ENCODE results near the gene NINL. TPM values are rescaled to one million over a fixed set of nuclear protein-coding genes. Genes with fewer than 3 reads are reported as not detected.

Gene NINL
- total and polyA plus RNA-seq, 2 of the 8 experiments (the other 6 are each of a cell fraction or from before 2014, with no cell fraction given), result 15.3 to 30.0 TPM

DNA sequence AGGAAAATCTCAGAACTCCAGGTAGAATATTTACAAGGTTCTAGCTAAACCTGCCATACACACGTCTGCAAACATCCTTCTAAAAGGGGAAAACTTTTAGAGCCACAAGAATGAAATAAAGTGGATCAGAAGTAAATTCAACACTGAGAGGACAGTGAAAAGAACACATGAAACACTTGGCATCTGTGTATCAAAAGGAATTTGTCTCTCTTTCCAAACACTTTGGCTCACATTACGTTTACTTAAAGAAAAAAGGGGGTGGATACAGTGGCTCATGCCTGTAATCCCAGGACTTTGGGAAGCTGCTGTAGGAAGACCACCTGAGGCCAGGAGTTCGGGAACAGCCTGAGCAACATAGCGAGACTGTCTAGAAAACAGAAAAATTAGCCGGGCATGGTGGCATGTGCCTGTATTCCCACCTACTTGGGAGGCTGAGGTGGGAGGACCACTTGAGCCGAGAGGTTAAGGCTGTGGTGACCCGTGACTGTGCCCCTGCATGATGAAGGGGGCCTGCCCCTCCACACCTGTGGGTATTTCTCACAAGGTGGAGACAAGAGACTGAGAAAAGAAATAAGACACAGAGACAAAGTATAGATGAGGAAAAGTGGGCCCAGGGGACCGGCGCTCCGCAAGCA lies 35.4 kb downstream of the NINL start (continued):
- TF ChIP-seq RAD21 (IDR thresholded peaks at IDR 0.05 in 1 of 2, conservative IDR thresholded peaks at IDR 0.05 in 1 of 2; ENCODE audit: low read depth in 2 of 2, low read length in 2 of 2) (no peak), NANOG (IDR thresholded peaks at IDR 0.05; ENCODE audit: insufficient read depth, low read depth, low read length, poor library complexity, severe bottlenecking) (no peak), RNF2 (IDR thresholded peaks at IDR 0.05; ENCODE audit: borderline replicate concordance, low read depth, low read length, missing control alignments, poor library complexity, severe bottlenecking) (no peak), TBP (IDR thresholded peaks at IDR 0.05; ENCODE audit: low read depth, low read length) (no peak)
- TF ChIP-seq, protein P1, sequence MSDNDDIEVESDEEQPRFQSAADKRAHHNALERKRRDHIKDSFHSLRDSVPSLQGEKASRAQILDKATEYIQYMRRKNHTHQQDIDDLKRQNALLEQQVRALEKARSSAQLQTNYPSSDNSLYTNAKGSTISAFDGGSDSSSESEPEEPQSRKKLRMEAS (IDR thresholded peaks at IDR 0.05), result no peak
- TF ChIP-seq, protein P2, sequence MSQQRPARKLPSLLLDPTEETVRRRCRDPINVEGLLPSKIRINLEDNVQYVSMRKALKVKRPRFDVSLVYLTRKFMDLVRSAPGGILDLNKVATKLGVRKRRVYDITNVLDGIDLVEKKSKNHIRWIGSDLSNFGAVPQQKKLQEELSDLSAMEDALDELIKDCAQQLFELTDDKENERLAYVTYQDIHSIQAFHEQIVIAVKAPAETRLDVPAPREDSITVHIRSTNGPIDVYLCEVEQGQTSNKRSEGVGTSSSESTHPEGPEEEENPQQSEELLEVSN (IDR thresholded peaks at IDR 0.05), result no peak
